H9 (cell line): ENCODE measurements around the gene UGT2A1. TPM values are rescaled to one million over a fixed set of nuclear protein-coding genes. Genes with fewer than 3 reads are reported as not detected.

Source experiments
- DNase-seq: peaks from one replicate; pipeline ENCODE4 v3.0.0-alpha.2; 2017
- H2AFZ ChIP-seq: one replicate; pipeline ENCODE4 v1.6.1; 2013; ENCODE audit warnings: mild to moderate bottlenecking, low read length, control low read depth, moderate library complexity
- H2AK5ac ChIP-seq: 2 replicates; pipeline ENCODE4 v1.6.1; 2013; ENCODE audit warnings: low read length, control low read depth, mixed read lengths; ENCODE audit not compliant: insufficient read length
- H2BK120ac ChIP-seq: one replicate; pipeline ENCODE4 v1.6.1; 2013; ENCODE audit warnings: low read depth, mild to moderate bottlenecking, low read length, control low read depth, inconsistent platforms; ENCODE audit not compliant: poor library complexity, severe bottlenecking
- H2BK12ac ChIP-seq: 2 replicates; pipeline ENCODE4 v1.6.1; 2013; ENCODE audit warnings: low read length, control low read depth, mixed read lengths, low read depth; ENCODE audit not compliant: insufficient read length
- H2BK15ac ChIP-seq: 2 replicates; pipeline ENCODE4 v1.6.1; 2013; ENCODE audit warnings: low read depth, low read length, control low read depth
- H2BK20ac ChIP-seq: one replicate; pipeline ENCODE4 v1.6.1; 2013; ENCODE audit warnings: low read depth, mild to moderate bottlenecking, low read length, control low read depth, inconsistent platforms; ENCODE audit not compliant: poor library complexity, severe bottlenecking
- H2BK5ac ChIP-seq: 2 replicates; pipeline ENCODE4 v1.6.1; 2013; ENCODE audit warnings: low read length, control low read depth, mixed read lengths; ENCODE audit not compliant: insufficient read length
- H3K14ac ChIP-seq: 2 replicates; pipeline ENCODE4 v1.6.1; 2013; ENCODE audit warnings: low read length, control low read depth; ENCODE audit not compliant: insufficient read depth
- H3K18ac ChIP-seq: 2 replicates; pipeline ENCODE4 v1.6.1; 2013; ENCODE audit warnings: low read depth, mild to moderate bottlenecking, mixed read lengths, low read length, control low read depth; ENCODE audit not compliant: insufficient read length
- H3K23ac ChIP-seq: 2 replicates; pipeline ENCODE4 v1.6.1; 2013; ENCODE audit warnings: low read length, control low read depth, mixed read lengths, low read depth; ENCODE audit not compliant: insufficient read length
- H3K23me2 ChIP-seq: 2 replicates; pipeline ENCODE4 v1.6.1; 2013; ENCODE audit warnings: low read depth, mild to moderate bottlenecking, mixed read lengths, low read length, control low read depth; ENCODE audit not compliant: insufficient read length, poor library complexity, severe bottlenecking
- H3K27ac ChIP-seq: 2 replicates; pipeline ENCODE4 v1.5.1; 2013; ENCODE audit warnings: low read length, control low read depth, mixed read lengths, low read depth; ENCODE audit not compliant: insufficient read length
- H3K27me3 ChIP-seq: 2 replicates; pipeline ENCODE4 v1.6.1; 2013; ENCODE audit warnings: low read length, control low read depth, inconsistent platforms; ENCODE audit not compliant: insufficient read depth
- H3K4ac ChIP-seq: 2 replicates; pipeline ENCODE4 v1.6.1; 2013; ENCODE audit warnings: low read depth, mild to moderate bottlenecking, control low read depth, inconsistent platforms, low read length, moderate library complexity
- H3K4me1 ChIP-seq: 2 replicates; pipeline ENCODE4 v1.6.1; 2013; ENCODE audit warnings: low read length, control low read depth, inconsistent platforms; ENCODE audit not compliant: insufficient read depth
- H3K4me2 ChIP-seq: 2 replicates; pipeline ENCODE4 v1.6.1; 2013; ENCODE audit warnings: low read length, control low read depth, mixed read lengths; ENCODE audit not compliant: insufficient read length, insufficient read depth
- H3K56ac ChIP-seq: 2 replicates; pipeline ENCODE4 v1.6.1; 2013; ENCODE audit warnings: low read depth, mild to moderate bottlenecking, mixed read lengths, low read length, control low read depth; ENCODE audit not compliant: insufficient read length
- H3K79me1 ChIP-seq: 2 replicates; pipeline ENCODE4 v1.6.1; 2013; ENCODE audit warnings: low read depth, mild to moderate bottlenecking, moderate library complexity, low read length, control low read depth, inconsistent platforms; ENCODE audit not compliant: insufficient read depth, poor library complexity, severe bottlenecking
- H3K79me2 ChIP-seq: 2 replicates; pipeline ENCODE4 v1.6.1; 2013; ENCODE audit warnings: low read length, control low read depth, inconsistent platforms; ENCODE audit not compliant: insufficient read depth
- H3K9ac ChIP-seq: 2 replicates; pipeline ENCODE4 v1.6.1; 2013; ENCODE audit warnings: low read length, control low read depth, mixed read lengths; ENCODE audit not compliant: insufficient read length; ENCODE audit errors: extremely low read depth
- H3K9me3 ChIP-seq: one replicate; pipeline ENCODE4 v1.6.1; 2013; ENCODE audit warnings: low read depth, low read length, inconsistent platforms; ENCODE audit not compliant: control insufficient read depth
- H3T11ph ChIP-seq: one replicate; pipeline ENCODE4 v1.6.1; 2013; ENCODE audit warnings: mild to moderate bottlenecking, low read length, control low read depth, inconsistent platforms
- H4K20me1 ChIP-seq: one replicate; pipeline ENCODE4 v1.6.1; 2013; ENCODE audit not compliant: control insufficient read depth, insufficient read length, insufficient read depth
- H4K5ac ChIP-seq: 2 replicates; pipeline ENCODE4 v1.6.1; 2013; ENCODE audit warnings: low read depth, mild to moderate bottlenecking, mixed read lengths, low read length, control low read depth; ENCODE audit not compliant: insufficient read length
- H4K8ac ChIP-seq: replicated peaks from 2 replicates; pipeline ENCODE4 v1.6.1; 2013; ENCODE audit warnings: low read length, control low read depth, mixed read lengths, low read depth; ENCODE audit not compliant: insufficient read length
- H4K91ac ChIP-seq: 2 replicates; pipeline ENCODE4 v1.6.1; 2013; ENCODE audit warnings: low read depth, mild to moderate bottlenecking, moderate library complexity, mixed read lengths, low read length, control low read depth; ENCODE audit not compliant: insufficient read length
- H3K27ac Mint-ChIP-seq, 3 experiments: 2 replicates in 2 of 3; 3 replicates in 1 of 3; pipeline ENCODE4 v1.8.0; 2020 to 2021; ENCODE audit warnings: mixed read lengths in 3 of 3, mild to moderate bottlenecking in 1 of 3, moderate library complexity in 1 of 3
- H3K27me3 Mint-ChIP-seq: 2 replicates; pipeline ENCODE4 v1.8.0; 2021; ENCODE audit warnings: low read depth, mild to moderate bottlenecking, moderate library complexity, mixed read lengths
- H3K36me3 Mint-ChIP-seq, 3 experiments: 2 replicates in 2 of 3; 3 replicates in 1 of 3; pipeline ENCODE4 v1.8.0; 2020 to 2021; ENCODE audit warnings: low read depth in 3 of 3, mixed read lengths in 3 of 3; ENCODE audit not compliant: insufficient read depth in 1 of 3
- H3K4me1 Mint-ChIP-seq, 2 experiments: 2 replicates each; pipeline ENCODE4 v1.8.0; 2020; ENCODE audit warnings: mixed read lengths in 2 of 2
- H3K4me3 Mint-ChIP-seq, 2 experiments: 2 replicates in 1 of 2; 3 replicates in 1 of 2; pipeline ENCODE4 v1.8.0; 2020 to 2021; ENCODE audit warnings: mild to moderate bottlenecking in 2 of 2, mixed read lengths in 2 of 2, moderate library complexity in 1 of 2
- H3K9me3 Mint-ChIP-seq, 2 experiments: 2 replicates in 1 of 2; 3 replicates in 1 of 2; pipeline ENCODE4 v1.8.0; 2020; ENCODE audit warnings: mild to moderate bottlenecking in 2 of 2, mixed read lengths in 2 of 2, moderate library complexity in 1 of 2
- CTCF ChIP-seq: fragments of 200-600 bp; sonication (generic); conservative IDR thresholded peaks from 3 replicates; pipeline ENCODE4 v1.8.0; 2021; ENCODE audit warnings: antibody characterized with exemption, mild to moderate bottlenecking
- WGBS: extraction: QIAGEN DNeasy Blood & Tissue Kit; methylation state at CpG from one replicate; pipeline ENCODE4 v1.1.7; 2013; ENCODE audit warnings: missing lambda C conversion rate, low lambda C conversion rate, mixed read lengths; ENCODE audit not compliant: insufficient read length; ENCODE audit errors: extremely low coverage; 5-methylcytosine and 5-hydroxymethylcytosine counted together
- total RNA-seq: library from RNA; stranded (reverse); gene quantifications from 2 replicates; pipeline ENCODE4 v1.2.1, GENCODE V29; 2021

The UGT2A1 gene
- total RNA-seq, 1 experiment from 2014 or later = not detected

- DNase-seq = no peak
- Histone ChIP-seq H3K18ac (no peak within 1 kb of the TSS), H3K23me2 (no peaks in the 10 kb centered on the region), H3K27ac (no peak within 1 kb of the TSS), H4K91ac (no peak within 1 kb of the TSS), H3T11ph (no peak within 1 kb of the TSS), H2BK12ac (no peak within 1 kb of the TSS), H3K56ac (no peak within 1 kb of the TSS), H3K79me1 (no peaks in the 10 kb centered on the region), H2BK120ac (no peak within 1 kb of the TSS), H3K23ac (no peak within 1 kb of the TSS), H4K20me1 (no peaks in the 10 kb centered on the region), H2BK20ac (no peak within 1 kb of the TSS), H2AFZ (no peak within 1 kb of the TSS), H4K5ac (no peak within 1 kb of the TSS), H3K9me3 (no peaks in the 10 kb centered on the region), H3K27me3 (no peaks in the 10 kb centered on the region), H2BK15ac (no peak within 1 kb of the TSS), H3K9ac (no peak within 1 kb of the TSS), H3K4me1 (no peaks in the 10 kb centered on the region), H2AK5ac (no peak within 1 kb of the TSS), H2BK5ac (no peak within 1 kb of the TSS), H3K14ac (no peak within 1 kb of the TSS), H3K4ac (no peak within 1 kb of the TSS), H3K79me2 (no peaks in the 10 kb centered on the region), H3K4me2 (no peak within 1 kb of the TSS), H4K8ac (no peak within 1 kb of the TSS)
- no peaks in the 10 kb centered on the region for H3K9me3 Mint-ChIP-seq
- WGBS = no CpG with 5 or more reads among the region's 3 CpGs
- no peak within 1 kb of the TSS for H3K4me3 Mint-ChIP-seq
- no peaks in the 10 kb centered on the region for H3K36me3 Mint-ChIP-seq
- H3K4me1 Mint-ChIP-seq = peaks cover 4 to 5% of the 10 kb centered on the region in 2 experiments; a peak in 3 of 4 replicates
- no peak for TF ChIP-seq CTCF
- no peaks in the 10 kb centered on the region for H3K27me3 Mint-ChIP-seq
- no peak within 1 kb of the TSS for H3K27ac Mint-ChIP-seq
Observed at GRCh38 chr4:69639542-69639941, 13.5 kb downstream of the UGT2A1 start, which contains the start of gene UGT2A2. TSS of gene UGT2A2 (minus strand) at chr4:69639642. CDS start at chr4:69639640, 2 bp downstream.
